GM21528 (cell line): ENCODE measurements around the gene AGPAT3.

Experiments
- ATAC-seq: cut with Tn5 transposase; IDR thresholded peaks from one replicate; pipeline ENCODE4 v1.9.1; 2021; ENCODE audit warnings: mild to moderate bottlenecking, moderate library complexity; ENCODE audit not compliant: unreplicated experiment, low FRiP score

The AGPAT3 gene

DNA sequence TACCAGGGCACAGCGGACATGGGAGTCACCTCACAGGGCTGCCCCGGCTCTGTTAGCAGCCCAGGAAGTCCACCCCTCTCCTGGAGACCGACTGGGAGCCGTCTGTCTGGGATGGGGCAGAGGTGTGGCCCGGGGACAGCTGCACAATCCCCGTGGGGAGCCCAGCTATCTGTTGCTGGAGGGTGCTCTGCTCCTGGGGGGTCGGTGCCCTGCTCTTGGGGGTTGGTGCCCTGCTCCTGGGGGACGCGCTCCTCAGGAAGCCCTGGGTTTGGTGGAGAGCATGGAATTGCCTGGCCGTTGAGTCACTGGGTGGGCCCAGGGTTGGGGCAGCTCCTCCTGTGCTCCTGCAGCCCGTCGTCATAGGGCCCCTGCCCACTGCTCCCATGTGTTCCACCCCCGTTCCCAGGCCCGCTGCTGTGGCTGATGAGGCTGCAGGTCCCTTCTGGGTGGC lies 39.3 kb downstream of the AGPAT3 start:
- no peak for ATAC-seq

DNA sequence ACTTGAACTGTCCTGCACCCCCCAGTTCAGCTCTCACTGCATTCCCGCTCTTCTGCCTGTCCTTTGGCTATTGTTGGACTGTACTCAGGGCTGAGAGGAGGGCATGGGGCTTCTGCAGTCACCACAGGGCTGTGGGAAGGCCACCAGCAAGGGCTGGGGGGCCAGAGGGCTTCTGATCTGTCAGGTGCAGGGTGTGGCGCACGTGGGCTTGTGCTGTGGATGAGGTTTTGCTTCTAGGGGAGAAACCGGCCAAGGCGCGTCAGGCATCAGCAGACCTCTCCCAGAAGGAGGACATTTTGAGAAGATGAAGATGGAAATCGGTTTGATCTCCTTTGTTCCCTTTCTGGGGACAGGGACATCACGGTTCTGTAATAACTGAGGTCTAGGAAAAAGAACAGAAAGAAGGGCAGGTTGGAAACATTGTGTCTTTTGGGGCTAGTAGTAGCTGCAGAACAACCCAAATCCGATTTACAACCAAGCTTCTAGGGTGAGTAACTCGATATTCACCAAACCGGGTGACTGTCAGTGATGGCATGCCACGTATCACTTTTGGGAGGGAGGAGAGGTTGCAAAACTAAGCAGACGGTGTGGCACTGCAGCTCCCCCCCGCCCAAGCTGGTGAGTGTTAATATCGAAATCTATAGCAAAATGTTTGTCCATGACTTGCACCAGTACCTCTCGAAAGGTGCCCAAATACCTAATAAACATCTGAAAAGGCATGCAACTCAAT lies 40.9 kb downstream of the AGPAT3 start:
- ATAC-seq = no peak

DNA sequence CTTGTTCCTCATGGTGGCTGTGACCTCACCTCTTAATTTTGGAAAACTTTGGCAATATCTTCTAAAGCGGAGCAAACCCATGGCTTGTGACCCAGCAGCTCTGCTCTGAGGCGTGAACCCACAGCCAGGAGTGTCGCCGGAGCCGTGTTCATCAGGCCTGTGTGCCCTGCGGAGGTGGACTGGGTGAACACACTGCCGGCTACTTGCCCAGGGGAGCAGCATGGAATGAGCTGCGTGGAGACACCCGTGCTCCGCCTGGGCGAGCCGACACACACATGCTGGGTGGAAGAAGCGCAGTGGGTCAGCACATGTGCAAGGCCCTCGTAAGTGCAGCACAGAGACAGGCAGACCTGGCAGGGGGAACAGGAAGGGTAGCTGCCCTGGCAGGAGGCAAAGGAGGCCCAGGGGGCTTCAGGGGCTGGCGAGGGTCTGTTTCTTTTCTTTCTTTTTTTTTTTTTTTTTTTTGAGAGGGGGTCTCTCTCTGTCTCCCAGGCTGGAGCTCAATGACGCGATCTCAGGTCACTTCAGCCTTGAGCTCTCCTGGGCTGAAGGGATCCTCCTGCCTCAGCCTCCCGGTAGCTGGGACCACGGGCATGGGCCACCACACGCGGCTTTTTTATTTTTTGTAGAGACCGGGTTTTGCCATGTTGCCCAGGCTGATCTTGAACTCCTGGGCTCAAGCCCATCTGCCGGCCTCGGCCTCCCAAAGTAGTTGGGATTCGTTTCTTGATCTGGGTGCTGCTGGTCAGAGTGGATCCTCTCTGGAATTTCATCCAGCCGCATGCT lies 41.8 kb downstream of the AGPAT3 start:
- ATAC-seq = no peak

- ATAC-seq = no peak
These were observed 42.7 kb downstream of the AGPAT3 start for GRCh38 chr21:43907751-43908150.

DNA sequence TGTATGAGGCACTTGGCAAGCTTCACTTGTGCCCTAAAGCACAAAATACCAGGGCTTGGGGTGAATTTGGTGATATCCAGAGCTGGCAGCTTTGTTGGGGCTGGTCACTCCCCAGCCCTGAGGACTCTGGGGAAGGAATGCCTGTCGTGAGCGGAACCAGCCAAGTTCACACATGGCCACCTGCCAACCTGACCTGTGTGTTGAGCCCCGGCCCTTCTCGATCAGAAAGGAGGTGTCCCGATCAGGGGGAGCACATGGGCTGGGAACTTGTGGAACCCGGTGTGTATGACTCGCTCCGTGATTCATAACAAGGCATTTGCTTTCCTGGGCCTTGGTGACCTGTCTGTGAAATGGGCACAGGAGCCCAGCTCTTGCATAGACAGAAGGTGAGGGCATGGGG lies 43.1 kb downstream of the AGPAT3 start:
- no peak for ATAC-seq

GRCh38 chr21:43909741-43910400 lies 44.8 kb downstream of the AGPAT3 start:
- no peak for ATAC-seq

DNA sequence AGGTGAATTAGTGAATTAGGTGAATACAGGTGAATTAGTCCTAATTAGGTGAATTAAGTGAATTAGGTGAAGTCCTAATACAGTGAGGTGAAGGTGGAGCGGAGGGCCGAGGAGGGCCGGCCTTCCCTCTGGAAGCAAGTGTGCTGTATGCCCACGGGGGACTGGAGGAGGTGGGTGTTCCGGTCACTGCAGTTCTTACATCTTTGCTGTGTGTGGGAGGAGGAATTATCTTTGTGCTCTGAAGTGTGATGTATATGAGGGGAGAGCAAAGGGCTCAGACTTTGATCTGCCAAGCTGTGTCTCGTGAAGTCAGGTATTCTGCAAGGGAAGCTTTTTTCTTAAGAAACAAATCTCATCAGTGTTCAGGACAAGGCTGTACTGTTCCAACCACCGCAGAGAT lies 45.4 kb downstream of the AGPAT3 start:
- no peak for ATAC-seq

DNA sequence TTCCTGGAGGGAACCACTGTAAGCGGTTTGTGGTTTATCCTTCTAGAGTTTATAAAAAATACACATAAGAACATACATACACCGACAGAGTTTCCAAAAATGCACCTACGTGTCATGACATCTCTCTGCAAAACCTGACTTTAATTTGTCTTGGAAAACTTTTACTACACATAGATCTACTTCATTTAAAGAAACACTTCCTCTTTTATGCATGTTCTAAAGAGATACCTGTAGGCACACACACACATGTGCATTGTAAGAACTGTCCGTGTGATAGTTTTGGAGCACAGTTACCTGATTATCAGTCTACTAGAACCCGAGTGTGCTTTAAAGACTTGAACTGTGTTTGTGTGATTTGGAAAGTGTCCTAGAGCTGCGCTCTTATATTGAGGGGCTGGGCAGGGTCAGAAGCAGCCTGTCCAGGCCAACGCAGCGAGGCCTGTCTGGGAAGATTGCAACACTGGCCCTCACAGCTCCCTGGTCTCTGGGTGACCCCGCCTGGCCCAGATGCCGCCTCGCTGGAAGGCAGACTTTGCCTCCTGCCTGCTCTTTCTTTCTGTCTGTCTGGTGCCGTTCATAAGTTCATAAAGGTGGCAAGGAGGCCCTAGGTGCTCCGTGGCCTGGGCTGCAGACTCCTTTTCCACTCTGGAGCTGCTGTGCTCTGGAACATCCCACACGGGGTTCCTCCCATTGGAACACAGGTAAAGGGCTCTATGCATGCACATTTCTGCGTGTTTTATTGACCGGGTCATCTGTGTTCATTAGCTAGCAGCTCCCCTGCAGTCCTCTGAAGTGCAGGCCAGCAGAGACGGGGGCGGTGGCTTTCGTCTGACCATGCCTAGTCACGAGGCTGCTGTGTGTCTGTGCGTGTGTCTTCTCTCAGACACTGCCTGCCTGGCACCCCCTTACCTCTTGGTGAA lies 46.3 kb downstream of the AGPAT3 start:
- ATAC-seq = no peak

- ATAC-seq = no peak
These were observed 47.0 kb downstream of the AGPAT3 start for GRCh38 chr21:43911935-43912487.

GRCh38 chr21:43912500-43912899 lies 47.5 kb downstream of the AGPAT3 start:
- no peak for ATAC-seq

DNA sequence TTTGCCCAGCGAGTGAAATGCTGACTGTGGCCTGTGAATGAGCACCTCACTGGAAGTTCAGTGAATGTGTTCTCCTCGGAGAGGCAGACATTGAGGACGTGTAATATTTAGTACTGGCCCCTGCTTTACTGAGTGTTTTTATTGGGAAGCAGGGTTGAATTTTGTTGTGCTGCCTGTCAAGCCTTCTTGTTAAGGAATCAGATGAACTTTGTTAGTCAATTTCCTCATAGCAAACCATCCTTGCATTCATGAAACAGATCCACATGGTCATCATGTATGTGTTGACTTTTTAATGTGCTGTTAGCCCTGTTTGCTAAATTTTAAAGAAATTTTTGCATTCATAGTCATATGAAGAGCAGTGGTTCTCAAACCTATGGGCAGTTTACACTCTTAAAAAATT lies 47.9 kb downstream of the AGPAT3 start:
- ATAC-seq = no peak

GRCh38 chr21:43913928-43914327 lies 48.9 kb downstream of the AGPAT3 start:
- ATAC-seq = no peak

DNA sequence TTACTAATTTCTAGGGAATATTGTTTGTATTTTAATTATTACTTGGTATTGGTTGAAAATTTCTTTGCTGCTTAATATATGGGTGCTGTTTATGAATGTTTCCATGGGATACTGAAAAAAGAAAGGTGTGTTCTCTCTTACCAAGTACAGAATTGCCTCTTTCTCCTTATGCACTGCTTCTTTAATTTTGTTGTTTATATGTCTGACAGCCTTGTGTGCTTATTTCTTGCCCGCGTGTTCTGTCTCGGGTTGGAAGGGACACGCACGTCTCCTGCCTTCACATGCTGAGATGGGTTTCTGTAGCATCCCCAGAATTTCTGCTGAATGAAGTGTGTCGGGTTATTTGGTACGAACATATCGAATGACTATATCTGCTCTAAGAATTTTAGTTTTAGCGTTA lies 51.1 kb downstream of the AGPAT3 start:
- no peak for ATAC-seq

GRCh38 chr21:43916691-43917514 lies 51.9 kb downstream of the AGPAT3 start:
- no peak for ATAC-seq

DNA sequence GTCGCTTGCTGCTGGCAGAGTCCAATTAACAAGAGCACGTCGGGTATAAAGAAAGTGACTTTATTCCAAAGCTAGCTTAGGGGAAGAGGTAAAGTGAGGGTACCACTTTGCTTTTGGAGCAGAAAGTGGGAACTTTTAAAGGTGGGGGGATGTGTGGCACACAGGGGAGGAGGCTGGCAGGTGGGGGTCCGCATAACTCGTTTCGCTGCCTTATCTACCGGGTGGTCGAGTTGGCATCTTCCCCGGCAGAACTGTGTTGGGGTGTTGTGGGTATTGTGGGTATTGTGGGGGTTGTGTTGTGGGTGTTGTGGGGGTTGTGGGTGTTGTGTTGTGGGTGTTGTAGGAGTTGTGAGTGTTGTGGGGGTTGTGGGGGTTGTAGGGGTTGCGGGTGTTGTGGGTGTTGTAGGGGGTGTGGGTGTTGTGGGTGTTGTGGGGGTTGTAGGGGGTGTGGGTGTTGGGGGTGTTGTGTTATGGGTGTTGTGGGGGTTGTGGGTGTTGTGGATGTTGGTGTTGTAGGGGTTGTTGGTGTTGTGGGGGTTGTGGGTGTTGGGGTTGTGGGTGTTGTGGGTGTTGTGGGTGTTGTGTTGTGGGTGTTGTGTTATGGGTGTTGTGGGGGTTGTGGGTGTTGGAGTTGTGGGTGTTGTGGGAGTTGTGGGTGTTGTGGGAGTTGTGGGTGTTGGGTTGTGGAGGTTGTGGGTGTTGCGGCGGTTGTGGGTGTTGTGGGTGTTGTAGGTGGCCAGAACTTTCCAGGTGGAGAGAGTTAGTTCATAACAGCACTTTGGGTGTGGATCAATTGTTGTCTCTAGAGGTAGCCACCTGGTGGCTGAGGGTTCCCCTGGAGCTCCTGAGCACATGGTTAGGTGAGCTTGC lies 52.7 kb downstream of the AGPAT3 start:
- no peak for ATAC-seq

DNA sequence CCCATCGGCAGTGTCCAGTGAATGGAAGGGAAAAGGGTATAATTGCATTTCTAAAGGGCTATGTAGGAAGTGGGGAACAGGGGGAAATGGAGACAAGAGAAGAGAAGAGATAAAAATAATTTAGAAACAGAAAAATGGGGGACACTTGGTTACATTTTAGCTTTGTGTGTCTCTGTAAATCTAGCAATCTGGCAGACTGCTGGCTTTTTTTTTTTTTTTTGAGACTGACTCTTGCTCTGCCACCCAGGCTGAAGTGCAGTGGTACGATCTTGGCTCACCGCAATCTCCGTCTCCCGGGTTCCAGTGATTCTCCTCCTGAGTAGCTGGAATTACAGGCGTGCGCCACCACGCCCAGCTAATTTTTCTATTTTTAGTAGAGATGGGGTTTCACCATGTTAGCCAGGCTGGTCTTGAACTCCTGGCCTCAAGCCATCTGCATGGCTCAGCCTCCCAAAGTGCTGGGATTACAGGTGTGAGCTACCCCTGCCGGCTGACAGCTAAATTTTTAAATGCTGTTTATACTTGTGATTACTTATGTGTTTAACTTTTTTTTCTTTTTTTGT lies 53.4 kb downstream of the AGPAT3 start:
- ATAC-seq = no peak

DNA sequence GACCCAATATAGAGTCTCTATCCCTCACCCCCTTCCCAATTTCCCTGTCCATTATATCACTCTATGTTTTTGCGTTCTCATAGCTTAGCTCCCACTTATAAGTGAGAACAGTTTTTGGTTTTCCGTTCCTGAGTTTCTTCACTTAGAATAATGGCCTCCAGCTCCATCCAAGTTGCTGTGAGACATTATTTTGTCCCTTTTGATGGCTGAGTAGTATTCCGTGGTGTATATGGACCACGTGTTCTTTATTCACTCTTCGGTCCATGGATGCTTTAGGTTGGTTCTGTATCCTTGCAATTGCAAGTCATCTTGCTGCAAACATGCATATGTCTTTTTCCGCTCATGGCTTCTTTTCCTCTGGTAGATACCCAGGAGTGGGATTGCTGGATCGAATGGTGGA lies 54.3 kb downstream of the AGPAT3 start:
- no peak for ATAC-seq
